Hepatocyte (in vitro differentiated cells): ENCODE results near the gene TARS1. TPM values are rescaled to one million over a fixed set of nuclear protein-coding genes. Genes with fewer than 3 reads are reported as not detected.
"Not testable (repeated sequence)": the region's sequence is repeated elsewhere in the genome, so short reads cannot be mapped to it uniquely, and the experiment has no call there.

Source experiments
- DNase-seq: peaks from one replicate; pipeline ENCODE4 v3.0.0-alpha.2; 2016; ENCODE audit warnings: low spot score
- H2AFZ ChIP-seq: fragments of 200-600 bp; sonication (generic); 2 replicates; pipeline ENCODE4 v1.6.0; 2016; ENCODE audit warnings: antibody characterized with exemption, mild to moderate bottlenecking
- H3K27ac ChIP-seq: fragments of 200-600 bp; sonication (generic); 2 replicates; pipeline ENCODE4 v1.5.1; 2016; ENCODE audit warnings: mild to moderate bottlenecking
- H3K27me3 ChIP-seq: fragments of 200-600 bp; sonication (generic); 2 replicates; pipeline ENCODE4 v1.6.1; 2016
- H3K36me3 ChIP-seq: fragments of 200-600 bp; sonication (generic); replicated peaks from 2 replicates; pipeline ENCODE4 v1.5.1; 2016; ENCODE audit warnings: low read depth; ENCODE audit not compliant: insufficient read depth
- H3K4me1 ChIP-seq: fragments of 200-600 bp; sonication (generic); 2 replicates; pipeline ENCODE4 v1.5.1; 2016; ENCODE audit warnings: mild to moderate bottlenecking, moderate library complexity; ENCODE audit not compliant: insufficient read depth
- H3K4me2 ChIP-seq: fragments of 200-600 bp; sonication (generic); 2 replicates; pipeline ENCODE4 v1.6.0; 2016
- H3K4me3 ChIP-seq: fragments of 200-600 bp; sonication (generic); 2 replicates; pipeline ENCODE4 v1.5.1; 2016; ENCODE audit warnings: mild to moderate bottlenecking
- H3K79me2 ChIP-seq: fragments of 200-600 bp; sonication (generic); 2 replicates; pipeline ENCODE4 v1.6.0; 2017; ENCODE audit warnings: mild to moderate bottlenecking
- H3K9me2 ChIP-seq: fragments of 200-600 bp; sonication (generic); replicated peaks from 2 replicates; pipeline ENCODE4 v1.6.0; 2017; ENCODE audit warnings: mild to moderate bottlenecking; ENCODE audit not compliant: insufficient read depth
- H3K9me3 ChIP-seq: fragments of 200-600 bp; sonication (generic); 2 replicates; pipeline ENCODE4 v1.5.1; 2016; ENCODE audit warnings: low read depth, mild to moderate bottlenecking
- H4K20me1 ChIP-seq: fragments of 200-600 bp; sonication (generic); 2 replicates; pipeline ENCODE4 v1.6.0; 2016; ENCODE audit warnings: mild to moderate bottlenecking; ENCODE audit not compliant: insufficient read depth, poor library complexity, severe bottlenecking
- EZH2 ChIP-seq: fragments of 200-600 bp; sonication (generic); IDR thresholded peaks from 2 replicates; pipeline ENCODE4 v1.6.1; 2016; ENCODE audit warnings: antibody characterized with exemption, mild to moderate bottlenecking, borderline replicate concordance
- EZH2phosphoT487 ChIP-seq: fragments of 200-600 bp; sonication (generic); IDR thresholded peaks from one replicate; pipeline ENCODE4 v1.6.1; 2018; ENCODE audit warnings: antibody characterized with exemption, mild to moderate bottlenecking, low read depth, moderate library complexity; ENCODE audit not compliant: unreplicated experiment, severe bottlenecking
- WGBS: methylation state at CpG from one replicate; pipeline ENCODE4 v1.1.6; 2016; ENCODE audit warnings: low lambda C conversion rate; ENCODE audit errors: missing lambda C conversion rate; 5-methylcytosine and 5-hydroxymethylcytosine counted together
- polyA plus RNA-seq: library from polyadenylated mRNA; unstranded; fragments of >200 nt; fragmentation: Nextera tagmentation; extraction: Ambion mirVana; gene quantifications from 2 replicates; pipeline ENCODE4 v1.2.1, GENCODE V29; 2016
- total RNA-seq: library from RNA; depleted of rRNA; stranded (reverse); fragments of >200 nt; gene quantifications from 2 replicates; pipeline ENCODE4 v1.2.3, GENCODE V29; 2014
- TF ChIP-seq, protein P1 (sequence below): fragments of 200-600 bp; sonication (generic); IDR thresholded peaks from 2 replicates; pipeline ENCODE4 v1.5.1; 2016; ENCODE audit warnings: antibody characterized with exemption, mild to moderate bottlenecking; ENCODE audit not compliant: poor library complexity

Gene TARS1
- total and polyA plus RNA-seq, 2 experiments from 2014 or later: 109 to 206 TPM

GRCh38 chr5:33513462-33514185 is 72.9 kb downstream of the TARS1 start:
- H3K9me3 ChIP-seq: no peaks in the 10 kb centered on the region
- H3K79me2 ChIP-seq: no peaks in the 10 kb centered on the region
- no peaks in the 10 kb centered on the region for H3K4me1 ChIP-seq
- H3K4me3 ChIP-seq: no peak overlapping the region
- no peak for DNase-seq
- no peaks in the 10 kb centered on the region for H3K36me3 ChIP-seq
- no peak overlapping the region for H3K4me2 ChIP-seq
- WGBS: 75% methylated on average over 3 of the region's 3 CpGs
- no peaks in the 10 kb centered on the region for H3K27me3 ChIP-seq
- no peaks in the 10 kb centered on the region for H4K20me1 ChIP-seq
- H3K9me2 ChIP-seq: no peaks in the 10 kb centered on the region
- TF ChIP-seq EZH2phosphoT487: no peak
- TF ChIP-seq EZH2: no peak
- TF ChIP-seq, protein P1, sequence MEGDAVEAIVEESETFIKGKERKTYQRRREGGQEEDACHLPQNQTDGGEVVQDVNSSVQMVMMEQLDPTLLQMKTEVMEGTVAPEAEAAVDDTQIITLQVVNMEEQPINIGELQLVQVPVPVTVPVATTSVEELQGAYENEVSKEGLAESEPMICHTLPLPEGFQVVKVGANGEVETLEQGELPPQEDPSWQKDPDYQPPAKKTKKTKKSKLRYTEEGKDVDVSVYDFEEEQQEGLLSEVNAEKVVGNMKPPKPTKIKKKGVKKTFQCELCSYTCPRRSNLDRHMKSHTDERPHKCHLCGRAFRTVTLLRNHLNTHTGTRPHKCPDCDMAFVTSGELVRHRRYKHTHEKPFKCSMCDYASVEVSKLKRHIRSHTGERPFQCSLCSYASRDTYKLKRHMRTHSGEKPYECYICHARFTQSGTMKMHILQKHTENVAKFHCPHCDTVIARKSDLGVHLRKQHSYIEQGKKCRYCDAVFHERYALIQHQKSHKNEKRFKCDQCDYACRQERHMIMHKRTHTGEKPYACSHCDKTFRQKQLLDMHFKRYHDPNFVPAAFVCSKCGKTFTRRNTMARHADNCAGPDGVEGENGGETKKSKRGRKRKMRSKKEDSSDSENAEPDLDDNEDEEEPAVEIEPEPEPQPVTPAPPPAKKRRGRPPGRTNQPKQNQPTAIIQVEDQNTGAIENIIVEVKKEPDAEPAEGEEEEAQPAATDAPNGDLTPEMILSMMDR: no peak
- H2AFZ ChIP-seq: no peak overlapping the region
- no peak overlapping the region for H3K27ac ChIP-seq

- H3K36me3 ChIP-seq, H3K4me2 ChIP-seq, H3K27me3 ChIP-seq, H3K4me3 ChIP-seq, H3K9me2 ChIP-seq, H3K27ac ChIP-seq, H2AFZ ChIP-seq, DNase-seq, H3K9me3 ChIP-seq, H3K79me2 ChIP-seq, H3K4me1 ChIP-seq, H4K20me1 ChIP-seq: not testable (repeated sequence)
- 96% methylated on average over 25 of the region's 32 CpGs for WGBS
Observed at GRCh38 chr5:33515366-33515765, 74.6 kb downstream of the TARS1 start.

GRCh38 chr5:33516421-33516820 is 75.7 kb downstream of the TARS1 start:
- Histone ChIP-seq H3K27ac (no peak overlapping the region), H3K9me2 (no peaks in the 10 kb centered on the region), H3K79me2 (no peaks in the 10 kb centered on the region), H3K36me3 (no peaks in the 10 kb centered on the region), H2AFZ (no peak overlapping the region), H3K4me1 (no peaks in the 10 kb centered on the region), H3K27me3 (no peaks in the 10 kb centered on the region), H3K9me3 (no peaks in the 10 kb centered on the region), H4K20me1 (no peaks in the 10 kb centered on the region), H3K4me3 (no peak overlapping the region), H3K4me2 (no peak overlapping the region)
- TF ChIP-seq EZH2 (no peak), EZH2phosphoT487 (no peak)
- TF ChIP-seq, protein P1: no peak
- 56% methylated on average over 2 of the region's 2 CpGs for WGBS
- no peak for DNase-seq
